Nephron (organoid): ENCODE measurements around the gene FNDC8.
"Not testable (repeated sequence)": the region's sequence is repeated elsewhere in the genome, so short reads cannot be mapped to it uniquely, and the experiment has no call there.

Source experiments
- H3K27ac Mint-ChIP-seq, 3 experiments: 2 replicates each; pipeline ENCODE4 v1.8.0; 2020; ENCODE audit warnings: mixed read lengths in 3 of 3, mild to moderate bottlenecking in 2 of 3, moderate library complexity in 1 of 3
- H3K27me3 Mint-ChIP-seq: 2 replicates; pipeline ENCODE4 v1.8.0; 2021; ENCODE audit warnings: low read depth, mild to moderate bottlenecking, moderate library complexity, mixed read lengths
- H3K36me3 Mint-ChIP-seq: 2 replicates; pipeline ENCODE4 v1.8.0; 2020; ENCODE audit warnings: low read depth, mixed read lengths
- H3K4me1 Mint-ChIP-seq: 2 replicates; pipeline ENCODE4 v1.8.0; 2020; ENCODE audit warnings: mixed read lengths
- H3K4me3 Mint-ChIP-seq, 3 experiments: 2 replicates each; pipeline ENCODE4 v1.8.0; 2020; ENCODE audit warnings: mild to moderate bottlenecking in 3 of 3, mixed read lengths in 3 of 3, moderate library complexity in 2 of 3
- H3K9me3 Mint-ChIP-seq: 2 replicates; pipeline ENCODE4 v1.8.0; 2020; ENCODE audit warnings: mixed read lengths
- TF ChIP-seq, protein P1 (sequence below), 3 experiments: fragments of 200-600 bp; sonication (generic); IDR thresholded peaks; one replicate each; pipeline ENCODE4 v1.5.0; 2021; ENCODE audit warnings: antibody characterized with exemption in 3 of 3; ENCODE audit not compliant: unreplicated experiment in 3 of 3

FNDC8 gene

GRCh38 chr17:35148144-35148543 is 26.7 kb downstream of the FNDC8 start:
- no peaks in the 10 kb centered on the region for H3K9me3 Mint-ChIP-seq
- H3K4me1 Mint-ChIP-seq, result peaks cover 16% of the 10 kb centered on the region
- H3K4me3 Mint-ChIP-seq, result peak overlapping the region; percentile 62 to 97 (median 87)
- H3K27ac Mint-ChIP-seq, result peak overlapping the region in 1 of 3 experiments; percentile 76
- H3K27me3 Mint-ChIP-seq, result peaks cover 11% of the 10 kb centered on the region
- TF ChIP-seq, protein P1, sequence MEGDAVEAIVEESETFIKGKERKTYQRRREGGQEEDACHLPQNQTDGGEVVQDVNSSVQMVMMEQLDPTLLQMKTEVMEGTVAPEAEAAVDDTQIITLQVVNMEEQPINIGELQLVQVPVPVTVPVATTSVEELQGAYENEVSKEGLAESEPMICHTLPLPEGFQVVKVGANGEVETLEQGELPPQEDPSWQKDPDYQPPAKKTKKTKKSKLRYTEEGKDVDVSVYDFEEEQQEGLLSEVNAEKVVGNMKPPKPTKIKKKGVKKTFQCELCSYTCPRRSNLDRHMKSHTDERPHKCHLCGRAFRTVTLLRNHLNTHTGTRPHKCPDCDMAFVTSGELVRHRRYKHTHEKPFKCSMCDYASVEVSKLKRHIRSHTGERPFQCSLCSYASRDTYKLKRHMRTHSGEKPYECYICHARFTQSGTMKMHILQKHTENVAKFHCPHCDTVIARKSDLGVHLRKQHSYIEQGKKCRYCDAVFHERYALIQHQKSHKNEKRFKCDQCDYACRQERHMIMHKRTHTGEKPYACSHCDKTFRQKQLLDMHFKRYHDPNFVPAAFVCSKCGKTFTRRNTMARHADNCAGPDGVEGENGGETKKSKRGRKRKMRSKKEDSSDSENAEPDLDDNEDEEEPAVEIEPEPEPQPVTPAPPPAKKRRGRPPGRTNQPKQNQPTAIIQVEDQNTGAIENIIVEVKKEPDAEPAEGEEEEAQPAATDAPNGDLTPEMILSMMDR (IDR thresholded peaks at IDR 0.05; ENCODE audit: unreplicated experiment in 3 of 3), result no peak
- H3K36me3 Mint-ChIP-seq, result no peaks in the 10 kb centered on the region

DNA sequence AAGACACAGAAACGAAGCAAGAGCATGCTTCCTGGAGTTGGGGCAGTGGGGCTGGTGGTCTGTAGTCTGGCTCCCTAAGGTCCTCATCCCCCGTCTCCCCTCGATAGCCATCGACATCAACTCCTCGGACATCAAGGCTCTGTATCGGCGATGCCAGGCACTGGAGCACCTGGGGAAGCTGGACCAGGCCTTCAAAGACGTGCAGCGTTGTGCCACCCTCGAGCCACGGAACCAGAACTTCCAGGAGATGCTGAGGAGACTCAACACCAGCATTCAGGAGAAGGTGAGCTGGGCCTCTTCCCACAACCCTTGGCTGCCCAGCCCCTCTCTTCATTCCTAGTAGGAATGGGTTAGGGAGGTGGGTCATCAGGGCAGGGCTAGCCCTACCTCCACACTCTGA is 28.5 kb downstream of the FNDC8 start:
- Mint-ChIP-seq H3K9me3 (no peaks in the 10 kb centered on the region), H3K4me1 (peaks cover 9% of the 10 kb centered on the region), H3K36me3 (no peaks in the 10 kb centered on the region), H3K27me3 (no peaks in the 10 kb centered on the region), H3K4me3 (peak overlapping the region in 2 of 3 experiments; percentile 38 to 97), H3K27ac (no peak overlapping the region)
- TF ChIP-seq, protein P1 (IDR thresholded peaks at IDR 0.05; ENCODE audit: unreplicated experiment in 3 of 3), result no peak

GRCh38 chr17:35151080-35151479 is 29.7 kb downstream of the FNDC8 start:
- H3K36me3 Mint-ChIP-seq, H3K9me3 Mint-ChIP-seq, H3K27me3 Mint-ChIP-seq, H3K4me1 Mint-ChIP-seq, H3K27ac Mint-ChIP-seq: not testable (repeated sequence)
- H3K4me3 Mint-ChIP-seq, result peak overlapping the region in 1 of 3 experiments; percentile 63

DNA sequence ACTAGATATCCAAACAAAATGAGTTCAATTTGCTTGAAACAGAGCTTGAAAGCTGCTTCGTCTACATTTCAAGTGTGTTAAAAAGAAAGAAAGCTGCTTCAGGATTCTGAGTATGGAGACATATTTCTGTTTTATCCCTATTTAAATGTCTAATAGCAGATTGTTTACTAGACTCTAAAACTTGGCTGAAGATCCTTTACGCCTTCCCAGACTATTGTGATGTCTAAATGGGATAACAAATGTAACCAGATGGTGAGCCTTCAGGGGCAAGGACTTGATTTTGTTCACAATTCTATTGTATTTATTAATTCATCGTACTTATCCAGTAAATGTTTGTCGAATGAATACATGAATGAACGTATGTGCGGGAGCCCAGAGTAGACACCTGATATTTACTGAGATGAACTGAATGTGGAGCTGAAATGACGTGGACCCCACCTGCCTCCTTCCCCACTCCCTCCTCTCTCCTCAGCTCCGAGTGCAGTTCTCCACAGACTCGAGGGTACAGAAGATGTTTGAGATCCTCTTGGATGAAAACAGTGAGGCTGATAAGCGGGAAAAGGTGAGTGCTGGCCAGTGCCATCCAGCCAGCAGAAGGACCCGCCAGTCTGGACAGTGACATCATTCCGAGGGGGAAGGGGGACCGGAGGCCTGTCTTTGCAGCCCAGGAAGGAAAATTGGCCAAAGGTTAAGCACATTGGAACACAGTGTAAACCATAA is 31.2 kb downstream of the FNDC8 start:
- Mint-ChIP-seq H3K4me3 (peak overlapping the region in 1 of 3 experiments; percentile 39), H3K27me3 (no peaks in the 10 kb centered on the region), H3K36me3 (no peaks in the 10 kb centered on the region), H3K4me1 (no peaks in the 10 kb centered on the region), H3K9me3 (no peaks in the 10 kb centered on the region), H3K27ac (no peak overlapping the region)
- TF ChIP-seq, protein P1 (IDR thresholded peaks at IDR 0.05; ENCODE audit: unreplicated experiment in 3 of 3), result no peak

DNA sequence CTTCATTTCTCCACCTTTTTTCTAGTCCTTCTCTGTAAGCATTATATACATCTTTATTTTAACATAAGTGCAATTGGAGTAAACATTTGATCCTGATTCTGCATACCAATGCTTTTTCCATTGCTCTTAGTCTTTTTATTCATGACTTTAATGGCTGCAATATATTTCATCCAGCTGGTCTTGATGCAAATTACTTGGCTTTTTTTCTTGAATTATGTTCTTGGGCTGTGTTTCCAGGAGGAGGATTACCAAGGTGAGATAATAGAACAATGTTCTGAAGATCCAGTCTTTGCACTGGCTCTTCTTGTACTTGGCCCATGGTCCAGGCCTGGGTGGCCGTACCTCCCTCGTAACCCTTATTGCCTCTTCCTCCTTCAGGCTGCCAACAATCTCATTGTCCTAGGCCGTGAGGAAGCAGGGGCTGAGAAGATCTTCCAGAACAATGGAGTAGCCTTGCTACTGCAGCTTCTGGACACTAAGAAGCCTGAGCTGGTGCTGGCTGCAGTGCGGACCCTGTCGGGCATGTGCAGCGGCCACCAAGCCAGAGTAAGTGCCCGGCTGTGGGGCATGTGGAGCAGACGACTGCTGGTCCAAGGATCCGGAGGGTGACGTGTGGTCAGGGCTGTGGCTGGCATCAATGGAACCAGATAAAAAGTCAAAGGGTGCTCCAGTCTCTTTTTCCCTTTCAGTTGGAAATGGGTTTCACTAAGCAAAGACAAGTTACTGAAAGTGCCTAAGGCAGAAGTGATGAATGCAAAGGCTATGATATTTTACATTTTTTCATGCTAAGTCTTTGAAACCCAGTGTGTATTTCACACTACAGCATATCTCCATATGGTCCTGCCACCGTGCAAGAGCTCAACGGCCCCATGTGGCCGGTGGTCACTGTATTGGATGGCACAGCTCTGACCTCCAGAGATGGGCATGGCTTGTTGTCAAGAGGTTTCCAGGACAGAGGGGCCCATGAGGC is 33.1 kb downstream of the FNDC8 start:
- H3K27me3 Mint-ChIP-seq, result no peaks in the 10 kb centered on the region
- TF ChIP-seq, protein P1 (IDR thresholded peaks at IDR 0.05; ENCODE audit: unreplicated experiment in 3 of 3), result no peak
- no peaks in the 10 kb centered on the region for H3K36me3 Mint-ChIP-seq
- H3K9me3 Mint-ChIP-seq, result no peaks in the 10 kb centered on the region
- H3K4me3 Mint-ChIP-seq, result no peak overlapping the region
- no peak overlapping the region for H3K27ac Mint-ChIP-seq
- H3K4me1 Mint-ChIP-seq, result no peaks in the 10 kb centered on the region

DNA sequence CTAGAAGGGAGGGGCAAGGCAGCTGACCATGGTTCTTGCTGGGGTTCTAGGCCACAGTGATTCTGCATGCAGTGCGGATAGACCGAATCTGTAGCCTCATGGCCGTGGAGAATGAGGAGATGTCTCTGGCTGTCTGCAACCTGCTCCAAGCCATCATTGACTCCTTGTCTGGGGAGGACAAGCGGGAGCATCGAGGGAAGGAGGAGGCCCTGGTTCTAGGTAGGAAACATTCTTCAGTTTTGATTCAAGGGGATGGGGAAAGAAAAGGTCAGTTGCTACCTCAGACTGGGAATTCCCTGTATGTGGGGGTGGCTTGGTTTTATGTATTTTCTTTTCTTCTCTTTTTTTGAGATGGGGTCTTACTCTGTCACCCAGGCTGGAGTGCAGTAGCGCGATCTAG is 33.8 kb downstream of the FNDC8 start:
- TF ChIP-seq, protein P1 (IDR thresholded peaks at IDR 0.05; ENCODE audit: unreplicated experiment in 3 of 3), result no peak
- H3K9me3 Mint-ChIP-seq, result no peaks in the 10 kb centered on the region
- H3K4me3 Mint-ChIP-seq, result no peak overlapping the region
- peaks cover 4% of the 10 kb centered on the region for H3K27me3 Mint-ChIP-seq
- H3K27ac Mint-ChIP-seq, result no peak overlapping the region
- no peaks in the 10 kb centered on the region for H3K36me3 Mint-ChIP-seq
- no peaks in the 10 kb centered on the region for H3K4me1 Mint-ChIP-seq
